Neural cell (in vitro differentiated cells): ENCODE data around the gene TAF5L. TPM values are rescaled to one million over a fixed set of nuclear protein-coding genes. Genes with fewer than 3 reads are reported as not detected.

ENCODE experiments used
- H2AFZ ChIP-seq: fragments of 200-600, 300-800 bp; sonication (generic), shearing (Covaris generic); 2 replicates; pipeline ENCODE4 v1.6.0; 2014; ENCODE audit warnings: low read depth, mild to moderate bottlenecking, antibody characterized with exemption, low read length, moderate library complexity
- H3F3A ChIP-seq: fragments of 200-600 bp; shearing (Covaris generic); 2 replicates; pipeline ENCODE4 v1.6.1; 2016; ENCODE audit warnings: mild to moderate bottlenecking, moderate library complexity, mixed read lengths, antibody characterized with exemption, low read length; ENCODE audit not compliant: insufficient read depth, poor library complexity, severe bottlenecking
- H3K27ac ChIP-seq: fragments of 200-600, 300-800 bp; sonication (generic), shearing (Covaris generic); 2 replicates; pipeline ENCODE4 v1.5.1; 2014; ENCODE audit warnings: mild to moderate bottlenecking, low read length, moderate library complexity
- H3K27me3 ChIP-seq: fragments of 300-800, 200-600 bp; sonication (generic), shearing (Covaris generic); 2 replicates; pipeline ENCODE4 v1.6.0; 2014; ENCODE audit warnings: mild to moderate bottlenecking, low read depth, low read length, moderate library complexity; ENCODE audit not compliant: insufficient read depth
- H3K36me3 ChIP-seq: fragments of 300-800, 200-600 bp; sonication (generic), shearing (Covaris generic); 2 replicates; pipeline ENCODE4 v1.5.1; 2014; ENCODE audit warnings: mild to moderate bottlenecking, antibody characterized with exemption, low read length, moderate library complexity; ENCODE audit not compliant: insufficient read depth
- H3K4me2 ChIP-seq: fragments of 300-800, 200-600 bp; sonication (generic), shearing (Covaris generic); 2 replicates; pipeline ENCODE4 v1.6.0; 2014; ENCODE audit warnings: mild to moderate bottlenecking, low read length
- H3K4me3 ChIP-seq: fragments of 300-800, 200-600 bp; sonication (generic), shearing (Covaris generic); 2 replicates; pipeline ENCODE4 v1.5.1; 2014; ENCODE audit warnings: mild to moderate bottlenecking, low read length, moderate library complexity
- H3K79me2 ChIP-seq: fragments of 200-600 bp; shearing (Covaris generic); replicated peaks from 2 replicates; pipeline ENCODE4 v1.6.0; 2014; ENCODE audit warnings: mild to moderate bottlenecking, low read length, moderate library complexity; ENCODE audit not compliant: insufficient read depth
- H3K9ac ChIP-seq: fragments of 300-800, 200-600 bp; sonication (generic), shearing (Covaris generic); 2 replicates; pipeline ENCODE4 v1.6.1; 2016; ENCODE audit warnings: mild to moderate bottlenecking, low read length, mixed read lengths
- H3K9me2 ChIP-seq: fragments of 200-600 bp; shearing (Covaris generic); 2 replicates; pipeline ENCODE4 v1.6.1; 2016; ENCODE audit warnings: mild to moderate bottlenecking, low read length, mixed read lengths; ENCODE audit not compliant: insufficient read depth
- H3K9me3 ChIP-seq: fragments of 200-600, 300-800 bp; sonication (generic), shearing (Covaris generic); 2 replicates; pipeline ENCODE4 v1.6.1; 2016; ENCODE audit warnings: mild to moderate bottlenecking, mixed run types, low read length, moderate library complexity, mixed read lengths
- H4K20me1 ChIP-seq: fragments of 200-600 bp; shearing (Covaris generic); 2 replicates; pipeline ENCODE4 v1.6.1; 2016; ENCODE audit warnings: mild to moderate bottlenecking, mixed run types; ENCODE audit not compliant: insufficient read depth
- CTCF ChIP-seq: fragments of 450-650 bp; IDR thresholded peaks from 2 replicates; pipeline ENCODE4 v1.5.1; 2014; ENCODE audit warnings: antibody characterized with exemption, mild to moderate bottlenecking, moderate library complexity; ENCODE audit not compliant: poor library complexity, severe bottlenecking
- EP300 ChIP-seq: fragments of 450-650 bp; conservative IDR thresholded peaks from 2 replicates; pipeline ENCODE4 v1.6.1; 2014; ENCODE audit warnings: antibody characterized with exemption, mild to moderate bottlenecking, moderate library complexity; ENCODE audit not compliant: poor library complexity, severe bottlenecking
- EZH2 ChIP-seq: fragments of 200-600, 300-800 bp; shearing (Covaris generic), sonication (generic); IDR thresholded peaks from 2 replicates; pipeline ENCODE4 v1.6.1; 2014; ENCODE audit warnings: antibody characterized with exemption, low read length, borderline replicate concordance, mild to moderate bottlenecking; ENCODE audit not compliant: insufficient read depth, poor library complexity, severe bottlenecking
- MXI1 ChIP-seq: fragments of 450-650 bp; conservative IDR thresholded peaks from 2 replicates; pipeline ENCODE4 v1.6.1; 2014; ENCODE audit warnings: antibody characterized with exemption, mild to moderate bottlenecking; ENCODE audit not compliant: poor library complexity, severe bottlenecking
- POLR2AphosphoS5 ChIP-seq: IDR thresholded peaks from 2 replicates; pipeline ENCODE4 v1.6.1; 2012
- RAD21 ChIP-seq: fragments of 450-650 bp; conservative IDR thresholded peaks from 2 replicates; pipeline ENCODE4 v1.6.1; 2014; ENCODE audit warnings: antibody characterized with exemption, mild to moderate bottlenecking, moderate library complexity
- REST ChIP-seq: IDR thresholded peaks from 2 replicates; pipeline ENCODE4 v1.6.1; 2012; ENCODE audit warnings: borderline replicate concordance
- SMC3 ChIP-seq: fragments of 450-650 bp; conservative IDR thresholded peaks from 2 replicates; pipeline ENCODE4 v1.6.1; 2014; ENCODE audit warnings: antibody characterized with exemption, mild to moderate bottlenecking, moderate library complexity; ENCODE audit not compliant: poor library complexity
- TAF1 ChIP-seq: IDR thresholded peaks from 2 replicates; pipeline ENCODE4 v1.6.1; 2012; ENCODE audit warnings: low read depth
- polyA plus RNA-seq: library from polyadenylated mRNA; depleted of rRNA; stranded (reverse); fragments of >200 nt; gene quantifications from 2 replicates; pipeline ENCODE4 v1.2.3, GENCODE V29; 2014

Gene TAF5L
- polyA plus RNA-seq, 1 donor from 2014 or later: 18.5 TPM

- no peaks in the 10 kb centered on the region for H3K9me2 ChIP-seq
- no peak overlapping the region for H3K9ac ChIP-seq
- H3K4me2 ChIP-seq: no peak overlapping the region
- no peaks in the 10 kb centered on the region for H3K9me3 ChIP-seq
- H3K4me3 ChIP-seq: no peak overlapping the region
- H4K20me1 ChIP-seq: no peaks in the 10 kb centered on the region
- H3K27ac ChIP-seq: no peak overlapping the region
- H3F3A ChIP-seq: no peaks in the 10 kb centered on the region
- no peak for TF ChIP-seq EZH2
- TF ChIP-seq SMC3: no peak
- no peak for TF ChIP-seq EP300
- TF ChIP-seq RAD21: no peak
- no peak for TF ChIP-seq POLR2AphosphoS5
- no peak for TF ChIP-seq TAF1
- no peak for TF ChIP-seq CTCF
- TF ChIP-seq MXI1: no peak
- no peak for TF ChIP-seq REST
- H3K36me3 ChIP-seq: no peaks in the 10 kb centered on the region
- H3K27me3 ChIP-seq: no peaks in the 10 kb centered on the region
- no peak overlapping the region for H2AFZ ChIP-seq
- H3K79me2 ChIP-seq: peaks cover 21% of the 10 kb centered on the region
Measured at GRCh38 chr1:229631148-229631547, 5.2 kb upstream of the TAF5L start.

- H3K27me3 ChIP-seq: no peaks in the 10 kb centered on the region
- no peak overlapping the region for H3K27ac ChIP-seq
- TF ChIP-seq EZH2: no peak
- no peaks in the 10 kb centered on the region for H3K36me3 ChIP-seq
- H3K9me2 ChIP-seq: no peaks in the 10 kb centered on the region
- H3K9ac ChIP-seq: no peak overlapping the region
- peaks cover 23% of the 10 kb centered on the region for H3K79me2 ChIP-seq
- H3F3A ChIP-seq: no peaks in the 10 kb centered on the region
- H3K4me2 ChIP-seq: no peak overlapping the region
- H2AFZ ChIP-seq: no peak overlapping the region
- H3K9me3 ChIP-seq: no peaks in the 10 kb centered on the region
- no peak overlapping the region for H3K4me3 ChIP-seq
- no peaks in the 10 kb centered on the region for H4K20me1 ChIP-seq
Measured at GRCh38 chr1:229629261-229629660, 3.3 kb upstream of the TAF5L start.

GRCh38 chr1:229627003-229627402 is 1.1 kb upstream of the TAF5L start:
- H3K9me2 ChIP-seq: no peaks in the 10 kb centered on the region
- H3K4me3 ChIP-seq: peak overlapping the region; percentile 98
- H3K9me3 ChIP-seq: no peaks in the 10 kb centered on the region
- H3K27ac ChIP-seq: no peak overlapping the region
- no peaks in the 10 kb centered on the region for H3F3A ChIP-seq
- H3K36me3 ChIP-seq: no peaks in the 10 kb centered on the region
- H4K20me1 ChIP-seq: no peaks in the 10 kb centered on the region
- no peak for TF ChIP-seq MXI1
- no peak for TF ChIP-seq EP300
- TF ChIP-seq RAD21: no peak
- TF ChIP-seq EZH2: no peak
- TF ChIP-seq CTCF: no peak
- no peak for TF ChIP-seq REST
- TF ChIP-seq TAF1: no peak
- TF ChIP-seq POLR2AphosphoS5: no peak
- TF ChIP-seq SMC3: no peak
- H2AFZ ChIP-seq: no peak overlapping the region
- no peaks in the 10 kb centered on the region for H3K27me3 ChIP-seq
- peaks cover 36% of the 10 kb centered on the region for H3K79me2 ChIP-seq
- H3K9ac ChIP-seq: no peak overlapping the region
- H3K4me2 ChIP-seq: peak overlapping the region; percentile 63
